Measurements from ENCODE around the gene PLTP.

The PLTP gene

DNA sequence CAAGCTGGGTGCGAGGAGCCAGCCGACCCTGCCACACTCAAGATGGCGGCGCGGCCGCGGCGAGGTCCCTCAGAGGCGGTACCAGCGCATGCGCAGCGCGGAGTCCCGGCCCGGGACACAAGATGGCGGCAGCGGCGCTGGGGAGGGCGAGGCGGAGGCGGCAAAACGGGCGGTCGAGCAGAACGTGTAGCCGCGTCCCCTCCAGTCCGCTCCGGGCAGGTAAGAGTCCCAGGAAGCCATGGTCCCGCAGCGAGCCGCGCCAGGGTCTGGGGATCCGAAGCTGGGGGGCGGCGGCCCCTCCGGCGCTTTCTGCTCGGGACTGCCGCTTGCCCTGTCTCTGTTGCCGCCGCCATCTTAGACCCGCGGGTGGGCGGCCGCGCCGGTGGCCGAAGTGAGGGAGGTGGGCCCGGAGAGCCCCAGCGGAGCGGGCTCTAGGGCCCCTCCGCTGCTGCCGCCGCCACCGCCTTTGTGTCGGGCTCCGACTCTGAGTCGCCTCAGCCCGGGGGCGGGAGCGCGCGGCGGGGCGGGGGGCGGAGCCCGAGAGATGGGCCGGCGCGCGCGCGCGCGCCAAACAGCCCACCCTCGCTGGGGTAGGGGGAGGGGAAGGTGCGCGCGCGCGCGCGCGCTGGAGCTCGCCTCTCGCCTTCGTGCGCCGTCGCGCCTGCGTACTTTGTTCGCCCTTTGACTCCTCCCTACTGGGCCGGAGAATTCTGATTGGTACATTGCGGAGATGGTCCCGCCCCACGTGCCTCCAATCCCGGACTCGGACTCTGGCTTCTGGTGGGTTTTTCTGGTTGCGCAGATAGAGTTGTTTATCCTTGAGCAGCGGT is 22.8 kb upstream of the PLTP start, which contains the start of gene PCIF1:
TSS of gene PCIF1 (plus strand) at position 98 of the 830 bp plus-strand sequence. CDS start 4,317 bp downstream, outside the sequence.
- TF ChIP-seq TCF12 (IDR thresholded peaks at IDR 0.05; ENCODE audit: low read depth) (peak; percentile 60; the same call in 1 of the 2 replicates), FOXM1 (IDR thresholded peaks at IDR 0.05; ENCODE audit: borderline replicate concordance, low read depth) (no peak), ZBTB7A (IDR thresholded peaks at IDR 0.05; ENCODE audit: low read depth) (no peak), YY1 (IDR thresholded peaks at IDR 0.05; ENCODE audit: low read depth) (peak; percentile 100), TEAD4 (IDR thresholded peaks at IDR 0.05) (peak; percentile 44; the same call in 1 of the 2 replicates), RAD21 (IDR thresholded peaks at IDR 0.05; ENCODE audit: low read depth) (no peak), TAF1 (IDR thresholded peaks at IDR 0.05; ENCODE audit: low read depth) (peak; percentile 100), EGR1 (IDR thresholded peaks at IDR 0.05) (peak; percentile 83), CEBPB (IDR thresholded peaks at IDR 0.05) (no peak), EP300 (IDR thresholded peaks at IDR 0.05; ENCODE audit: borderline replicate concordance) (no peak; the same call in 1 of the 2 replicates), CREB1 (IDR thresholded peaks at IDR 0.05; ENCODE audit: low read depth) (no peak), NFIC (IDR thresholded peaks at IDR 0.05) (no peak)
- TF ChIP-seq, protein P1, sequence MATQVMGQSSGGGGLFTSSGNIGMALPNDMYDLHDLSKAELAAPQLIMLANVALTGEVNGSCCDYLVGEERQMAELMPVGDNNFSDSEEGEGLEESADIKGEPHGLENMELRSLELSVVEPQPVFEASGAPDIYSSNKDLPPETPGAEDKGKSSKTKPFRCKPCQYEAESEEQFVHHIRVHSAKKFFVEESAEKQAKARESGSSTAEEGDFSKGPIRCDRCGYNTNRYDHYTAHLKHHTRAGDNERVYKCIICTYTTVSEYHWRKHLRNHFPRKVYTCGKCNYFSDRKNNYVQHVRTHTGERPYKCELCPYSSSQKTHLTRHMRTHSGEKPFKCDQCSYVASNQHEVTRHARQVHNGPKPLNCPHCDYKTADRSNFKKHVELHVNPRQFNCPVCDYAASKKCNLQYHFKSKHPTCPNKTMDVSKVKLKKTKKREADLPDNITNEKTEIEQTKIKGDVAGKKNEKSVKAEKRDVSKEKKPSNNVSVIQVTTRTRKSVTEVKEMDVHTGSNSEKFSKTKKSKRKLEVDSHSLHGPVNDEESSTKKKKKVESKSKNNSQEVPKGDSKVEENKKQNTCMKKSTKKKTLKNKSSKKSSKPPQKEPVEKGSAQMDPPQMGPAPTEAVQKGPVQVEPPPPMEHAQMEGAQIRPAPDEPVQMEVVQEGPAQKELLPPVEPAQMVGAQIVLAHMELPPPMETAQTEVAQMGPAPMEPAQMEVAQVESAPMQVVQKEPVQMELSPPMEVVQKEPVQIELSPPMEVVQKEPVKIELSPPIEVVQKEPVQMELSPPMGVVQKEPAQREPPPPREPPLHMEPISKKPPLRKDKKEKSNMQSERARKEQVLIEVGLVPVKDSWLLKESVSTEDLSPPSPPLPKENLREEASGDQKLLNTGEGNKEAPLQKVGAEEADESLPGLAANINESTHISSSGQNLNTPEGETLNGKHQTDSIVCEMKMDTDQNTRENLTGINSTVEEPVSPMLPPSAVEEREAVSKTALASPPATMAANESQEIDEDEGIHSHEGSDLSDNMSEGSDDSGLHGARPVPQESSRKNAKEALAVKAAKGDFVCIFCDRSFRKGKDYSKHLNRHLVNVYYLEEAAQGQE (IDR thresholded peaks at IDR 0.05; ENCODE audit: low read depth), result peak; percentile 39; the same call in 1 of the 2 replicates
- TF ChIP-seq, protein P2, sequence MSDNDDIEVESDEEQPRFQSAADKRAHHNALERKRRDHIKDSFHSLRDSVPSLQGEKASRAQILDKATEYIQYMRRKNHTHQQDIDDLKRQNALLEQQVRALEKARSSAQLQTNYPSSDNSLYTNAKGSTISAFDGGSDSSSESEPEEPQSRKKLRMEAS (IDR thresholded peaks at IDR 0.05), result 0 out of 2 replicates have a peak, but pooled peaks have one; percentile 49
- TF ChIP-seq, protein P3, sequence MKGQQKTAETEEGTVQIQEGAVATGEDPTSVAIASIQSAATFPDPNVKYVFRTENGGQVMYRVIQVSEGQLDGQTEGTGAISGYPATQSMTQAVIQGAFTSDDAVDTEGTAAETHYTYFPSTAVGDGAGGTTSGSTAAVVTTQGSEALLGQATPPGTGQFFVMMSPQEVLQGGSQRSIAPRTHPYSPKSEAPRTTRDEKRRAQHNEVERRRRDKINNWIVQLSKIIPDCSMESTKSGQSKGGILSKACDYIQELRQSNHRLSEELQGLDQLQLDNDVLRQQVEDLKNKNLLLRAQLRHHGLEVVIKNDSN (IDR thresholded peaks at IDR 0.05), result peak; percentile 89

DNA sequence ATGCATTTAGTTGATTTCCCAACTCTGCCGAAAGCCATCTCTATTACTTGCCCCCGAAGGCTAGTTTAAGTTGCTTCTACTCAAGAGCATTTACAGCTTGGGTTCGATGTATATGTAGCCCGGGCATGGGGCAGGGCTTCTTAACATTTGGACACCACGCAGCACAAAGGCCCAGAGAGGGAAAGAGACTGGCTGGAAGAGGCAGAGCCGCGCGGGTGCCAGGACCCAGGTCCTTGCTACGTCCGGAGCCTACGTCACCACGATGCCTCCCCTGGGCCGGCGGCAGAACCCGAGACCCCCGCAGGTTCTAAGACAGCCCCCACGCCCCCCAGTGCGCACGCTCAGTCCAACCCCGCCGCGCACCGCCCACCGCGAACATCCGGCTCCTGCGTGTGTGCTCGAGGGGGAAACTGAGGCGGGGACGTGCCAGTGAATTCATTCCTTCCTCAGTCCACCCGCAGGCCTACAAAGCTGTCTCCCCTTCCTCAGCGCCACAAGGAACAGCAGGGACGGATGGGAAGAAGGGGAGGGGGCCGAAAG is 22.2 kb upstream of the PLTP start:
- TF ChIP-seq, protein P1 (IDR thresholded peaks at IDR 0.05; ENCODE audit: low read depth), result no peak
- TF ChIP-seq ZBTB7A (IDR thresholded peaks at IDR 0.05; ENCODE audit: low read depth), result peak; percentile 90

DNA sequence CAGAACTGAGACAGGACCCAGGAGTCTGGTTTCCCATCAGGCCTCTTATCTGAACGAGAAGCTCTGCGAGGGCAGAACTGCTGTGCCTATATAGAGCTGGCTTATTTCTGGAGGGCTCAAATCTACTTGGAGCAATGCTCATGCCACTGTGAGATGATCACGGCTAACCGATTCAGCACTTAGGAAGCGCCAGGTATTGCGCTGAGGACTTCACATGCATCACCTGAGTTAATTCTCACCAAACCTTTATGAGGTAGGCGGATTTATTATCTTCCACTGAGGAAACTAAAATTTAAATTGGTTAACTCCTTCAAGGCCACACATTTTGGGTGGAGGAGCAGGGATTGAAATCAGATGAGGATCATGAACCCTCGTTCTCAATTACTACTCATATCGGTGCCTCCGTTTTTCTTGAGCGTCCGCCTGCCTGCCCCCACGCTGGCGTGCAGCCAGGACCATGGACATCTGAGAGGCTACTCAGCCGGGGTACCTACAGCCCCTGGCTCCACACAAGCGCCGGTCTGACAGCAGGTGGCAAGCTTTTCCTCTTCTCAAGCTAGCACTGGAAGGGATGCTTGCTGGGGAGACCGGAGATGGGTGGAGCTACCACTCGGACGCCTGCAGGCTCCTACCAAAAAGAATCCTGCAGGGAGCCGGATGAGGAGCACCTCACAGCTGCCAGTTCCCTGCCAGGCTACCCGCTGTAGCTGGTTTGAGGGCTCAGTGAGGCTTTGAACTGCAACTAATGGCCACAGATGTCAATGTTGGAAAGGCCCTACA is 21.5 kb upstream of the PLTP start:
- TF ChIP-seq TAF1 (IDR thresholded peaks at IDR 0.05; ENCODE audit: low read depth) (peak; percentile 27; the same call in 1 of the 2 replicates), TCF12 (IDR thresholded peaks at IDR 0.05; ENCODE audit: low read depth) (no peak), EGR1 (IDR thresholded peaks at IDR 0.05) (0 out of 2 replicates have a peak, but pooled peaks have one; percentile 21), NFIC (IDR thresholded peaks at IDR 0.05) (peak; percentile 47; the same call in 1 of the 2 replicates)

DNA sequence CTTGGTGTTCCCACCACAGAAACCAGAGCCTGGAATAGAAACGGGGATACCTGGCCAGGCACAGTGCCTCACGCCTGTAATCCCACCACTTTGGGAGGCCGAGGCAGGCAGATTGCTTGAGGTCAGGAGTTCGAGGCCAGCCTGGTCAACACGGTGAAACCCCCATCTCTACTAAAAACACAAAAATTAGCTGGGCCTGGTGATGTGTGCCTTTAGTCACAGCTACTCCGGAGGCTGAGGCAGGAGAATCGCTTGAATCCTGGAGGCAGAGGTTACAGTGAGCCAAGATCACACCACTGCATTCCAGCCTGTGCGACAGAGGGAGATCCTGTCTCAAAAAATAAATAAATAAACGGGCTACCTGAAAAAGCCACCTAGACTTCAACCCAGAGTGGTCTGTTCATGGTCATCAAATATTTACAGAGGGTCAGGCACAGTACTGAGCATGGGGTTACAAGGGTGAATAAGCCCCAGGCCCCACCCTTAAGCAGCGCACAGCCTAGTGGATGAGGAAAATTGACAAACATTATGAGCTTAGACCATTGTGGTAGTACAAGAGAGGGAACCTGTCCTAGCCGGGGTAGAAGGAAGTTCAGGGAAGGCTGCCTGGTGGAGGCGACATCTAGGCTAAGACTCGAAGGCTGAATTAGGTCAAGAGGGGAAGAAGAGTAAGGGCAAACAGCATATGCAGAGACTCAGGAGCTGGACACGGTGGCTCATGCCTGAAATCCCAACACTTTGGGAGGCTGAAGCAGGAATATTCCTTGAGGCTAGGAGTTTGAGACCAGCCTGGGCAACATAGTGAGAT is 15.3 kb upstream of the PLTP start:
- TF ChIP-seq, protein P1 (IDR thresholded peaks at IDR 0.05; ENCODE audit: low read depth), result no peak
- TF ChIP-seq, protein P3 (IDR thresholded peaks at IDR 0.05), result no peak
- no peak for TF ChIP-seq TAF1 (IDR thresholded peaks at IDR 0.05; ENCODE audit: low read depth)
- TF ChIP-seq RAD21 (IDR thresholded peaks at IDR 0.05; ENCODE audit: low read depth), result no peak
- no peak for TF ChIP-seq YY1 (IDR thresholded peaks at IDR 0.05; ENCODE audit: low read depth)
- TF ChIP-seq CEBPB (IDR thresholded peaks at IDR 0.05), result no peak
- no peak for TF ChIP-seq NFIC (IDR thresholded peaks at IDR 0.05)
- TF ChIP-seq TEAD4 (IDR thresholded peaks at IDR 0.05), result no peak
- TF ChIP-seq EGR1 (IDR thresholded peaks at IDR 0.05), result no peak
- TF ChIP-seq CREB1 (IDR thresholded peaks at IDR 0.05; ENCODE audit: low read depth), result no peak
- no peak for TF ChIP-seq FOXM1 (IDR thresholded peaks at IDR 0.05; ENCODE audit: borderline replicate concordance, low read depth)
- no peak for TF ChIP-seq ZBTB7A (IDR thresholded peaks at IDR 0.05; ENCODE audit: low read depth)
- TF ChIP-seq, protein P2 (IDR thresholded peaks at IDR 0.05), result no peak
